Stimulated activated CD4-positive, alpha-beta T cell treated with anti-CD3 and anti-CD28 coated beads, TNF-alpha, amount 100 ng/mL, for 48 hours (primary cell): ENCODE results near the gene HOXA10.

Experiments
- DNase-seq, 3 donors: peaks; one replicate each; pipeline ENCODE4 v3.0.0-alpha.2; 2020; ENCODE audit warnings: low read depth in 3 of 3

Gene HOXA10

GRCh38 chr7:27173956-27174873, at the start of gene HOXA10:
Gene HOXA10 (minus strand): TSS chr7:27174320. CDS start chr7:27174306, 14 bp downstream.
- DNase-seq, result no peak

GRCh38 chr7:27221201-27221797, 47.2 kb upstream of the HOXA10 start:
- no peak for DNase-seq

- no peak for DNase-seq
Observed at GRCh38 chr7:27220440-27220955, 46.4 kb upstream of the HOXA10 start.

GRCh38 chr7:27219821-27220220, 45.7 kb upstream of the HOXA10 start:
- no peak for DNase-seq

GRCh38 chr7:27217951-27218350, 43.8 kb upstream of the HOXA10 start:
- DNase-seq, result no peak

- no peak for DNase-seq
Observed at GRCh38 chr7:27215356-27215755, 41.2 kb upstream of the HOXA10 start.

GRCh38 chr7:27214239-27214950, 40.3 kb upstream of the HOXA10 start:
- DNase-seq, result no peak

GRCh38 chr7:27213433-27214238, 39.5 kb upstream of the HOXA10 start:
- no peak for DNase-seq

- DNase-seq, result no peak
Observed at GRCh38 chr7:27212497-27213432, 38.6 kb upstream of the HOXA10 start.

GRCh38 chr7:27211764-27212204, 37.7 kb upstream of the HOXA10 start:
- no peak for DNase-seq

GRCh38 chr7:27211084-27211446, 36.9 kb upstream of the HOXA10 start:
- no peak for DNase-seq

GRCh38 chr7:27210441-27211083, 36.4 kb upstream of the HOXA10 start:
- DNase-seq, result peak in 1 of 3 donors; percentile 48

GRCh38 chr7:27209933-27210440, 35.9 kb upstream of the HOXA10 start:
- no peak for DNase-seq

- no peak for DNase-seq
Observed at GRCh38 chr7:27208998-27209397, 34.9 kb upstream of the HOXA10 start.

GRCh38 chr7:27207348-27207985, 33.3 kb upstream of the HOXA10 start:
- DNase-seq, result no peak

- DNase-seq, result no peak
Observed at GRCh38 chr7:27205325-27206280, 31.5 kb upstream of the HOXA10 start.

GRCh38 chr7:27204851-27205322, 30.8 kb upstream of the HOXA10 start:
- no peak for DNase-seq
